ENCODE measurements around the gene SAMD3.
"Not testable (repeated sequence)": the region's sequence is repeated elsewhere in the genome, so short reads cannot be mapped to it uniquely, and the experiment has no call there.

SAMD3 gene

GRCh38 chr6:130200020-130200419 lies 22.7 kb downstream of the SAMD3 start:
- H3K4me2 ChIP-seq = no peak overlapping the region
- no peaks in the 10 kb centered on the region for H3K79me2 ChIP-seq (ENCODE audit: insufficient read depth, low read depth)
- H3K27me3 ChIP-seq (ENCODE audit: insufficient read depth, low read depth) = no peaks in the 10 kb centered on the region
- H2AFZ ChIP-seq (ENCODE audit: low read depth) = no peak overlapping the region
- no peaks in the 10 kb centered on the region for H3K4me1 ChIP-seq (ENCODE audit: low read depth, poor library complexity, severe bottlenecking)
- no peak for TF ChIP-seq CTCF (conservative IDR thresholded peaks at IDR 0.05; ENCODE audit: low read depth, low read length)
- H3K4me3 ChIP-seq (IDR thresholded peaks at IDR 0.05; ENCODE audit: insufficient read depth, low read depth, low read length) = no peak overlapping the region
- H4K20me1 ChIP-seq (ENCODE audit: insufficient read depth) = no peaks in the 10 kb centered on the region
- no peak overlapping the region for H3K9ac ChIP-seq
- H3K36me3 ChIP-seq (ENCODE audit: insufficient read depth) = no peaks in the 10 kb centered on the region
- no peak overlapping the region for H3K27ac ChIP-seq

- no peak overlapping the region for H3K4me2 ChIP-seq
- H4K20me1 ChIP-seq (ENCODE audit: insufficient read depth) = no peaks in the 10 kb centered on the region
- H3K36me3 ChIP-seq (ENCODE audit: insufficient read depth) = no peaks in the 10 kb centered on the region
- TF ChIP-seq CTCF (conservative IDR thresholded peaks at IDR 0.05; ENCODE audit: low read depth, low read length) = no peak
- H3K9ac ChIP-seq = no peak overlapping the region
- H3K27ac ChIP-seq = no peak overlapping the region
- H3K79me2 ChIP-seq (ENCODE audit: insufficient read depth, low read depth) = no peaks in the 10 kb centered on the region
- H2AFZ ChIP-seq (ENCODE audit: low read depth) = no peak overlapping the region
- no peaks in the 10 kb centered on the region for H3K4me1 ChIP-seq (ENCODE audit: low read depth, poor library complexity, severe bottlenecking)
- H3K4me3 ChIP-seq (IDR thresholded peaks at IDR 0.05; ENCODE audit: insufficient read depth, low read depth, low read length) = no peak overlapping the region
- H3K27me3 ChIP-seq (ENCODE audit: insufficient read depth, low read depth) = no peaks in the 10 kb centered on the region
Observed at GRCh38 chr6:130198483-130199035, 24.2 kb downstream of the SAMD3 start.

GRCh38 chr6:130197816-130198482 lies 24.8 kb downstream of the SAMD3 start:
- H4K20me1 ChIP-seq (ENCODE audit: insufficient read depth); H3K36me3 ChIP-seq (ENCODE audit: insufficient read depth); H3K9ac ChIP-seq; H3K79me2 ChIP-seq (ENCODE audit: insufficient read depth, low read depth); H3K27me3 ChIP-seq (ENCODE audit: insufficient read depth, low read depth); H2AFZ ChIP-seq (ENCODE audit: low read depth); H3K4me2 ChIP-seq; H3K27ac ChIP-seq; H3K4me3 ChIP-seq (IDR thresholded peaks at IDR 0.05; ENCODE audit: insufficient read depth, low read depth, low read length); H3K4me1 ChIP-seq (ENCODE audit: low read depth, poor library complexity, severe bottlenecking): not testable (repeated sequence)

GRCh38 chr6:130194434-130194833 lies 28.3 kb downstream of the SAMD3 start:
- not testable (repeated sequence) for H2AFZ ChIP-seq (ENCODE audit: low read depth); H3K27me3 ChIP-seq (ENCODE audit: insufficient read depth, low read depth); H3K36me3 ChIP-seq (ENCODE audit: insufficient read depth); H3K9ac ChIP-seq; H3K79me2 ChIP-seq (ENCODE audit: insufficient read depth, low read depth); H3K4me2 ChIP-seq; H3K27ac ChIP-seq; H4K20me1 ChIP-seq (ENCODE audit: insufficient read depth); H3K4me3 ChIP-seq (IDR thresholded peaks at IDR 0.05; ENCODE audit: insufficient read depth, low read depth, low read length); H3K4me1 ChIP-seq (ENCODE audit: low read depth, poor library complexity, severe bottlenecking)

- H3K4me3 ChIP-seq (IDR thresholded peaks at IDR 0.05; ENCODE audit: insufficient read depth, low read depth, low read length) = no peak overlapping the region
- no peaks in the 10 kb centered on the region for H3K79me2 ChIP-seq (ENCODE audit: insufficient read depth, low read depth)
- H4K20me1 ChIP-seq (ENCODE audit: insufficient read depth) = no peaks in the 10 kb centered on the region
- no peaks in the 10 kb centered on the region for H3K27me3 ChIP-seq (ENCODE audit: insufficient read depth, low read depth)
- H2AFZ ChIP-seq (ENCODE audit: low read depth) = no peak overlapping the region
- H3K4me2 ChIP-seq = no peak overlapping the region
- no peak overlapping the region for H3K27ac ChIP-seq
- no peak for TF ChIP-seq CTCF (conservative IDR thresholded peaks at IDR 0.05; ENCODE audit: low read depth, low read length)
- no peaks in the 10 kb centered on the region for H3K36me3 ChIP-seq (ENCODE audit: insufficient read depth)
- no peaks in the 10 kb centered on the region for H3K4me1 ChIP-seq (ENCODE audit: low read depth, poor library complexity, severe bottlenecking)
- H3K9ac ChIP-seq = no peak overlapping the region
Observed at GRCh38 chr6:130190701-130191690, 31.8 kb downstream of the SAMD3 start.
